ENCODE results near the gene NDUFV3.

NDUFV3 gene

GRCh38 chr21:42859891-42860230 is 33.2 kb upstream of the NDUFV3 start:
- H3K9me3 ChIP-seq (ENCODE audit: insufficient read depth, low read depth, low read length), result no peaks in the 10 kb centered on the region
- no peak overlapping the region for H3K27ac ChIP-seq (ENCODE audit: low read length)
- H3K27me3 ChIP-seq (ENCODE audit: insufficient read depth, low read length), result no peaks in the 10 kb centered on the region

GRCh38 chr21:42860345-42860744 is 32.8 kb upstream of the NDUFV3 start:
- Histone ChIP-seq H3K27ac (ENCODE audit: low read length) (no peak overlapping the region), H3K4me3 (ENCODE audit: low read length) (no peak overlapping the region), H3K4me1 (ENCODE audit: insufficient read depth, low read length) (no peaks in the 10 kb centered on the region), H3K27me3 (ENCODE audit: insufficient read depth, low read length) (no peaks in the 10 kb centered on the region), H3K9ac (ENCODE audit: low read depth, low read length) (no peak overlapping the region), H3K9me3 (ENCODE audit: insufficient read depth, low read depth, low read length) (no peaks in the 10 kb centered on the region), H3K36me3 (ENCODE audit: insufficient read depth, low read depth, low read length) (peaks cover 94% of the 10 kb centered on the region)

More at GRCh38 chr21:42859891-42860230, 33.2 kb upstream of the NDUFV3 start:
- H3K36me3 ChIP-seq (ENCODE audit: insufficient read depth, low read depth, low read length), result peaks cover 95% of the 10 kb centered on the region
- H3K9ac ChIP-seq (ENCODE audit: low read depth, low read length), result no peak overlapping the region; the same call in 1 of the 2 replicates
- no peak overlapping the region for H3K4me3 ChIP-seq (ENCODE audit: low read length)
- H3K4me1 ChIP-seq (ENCODE audit: insufficient read depth, low read length), result no peaks in the 10 kb centered on the region

DNA sequence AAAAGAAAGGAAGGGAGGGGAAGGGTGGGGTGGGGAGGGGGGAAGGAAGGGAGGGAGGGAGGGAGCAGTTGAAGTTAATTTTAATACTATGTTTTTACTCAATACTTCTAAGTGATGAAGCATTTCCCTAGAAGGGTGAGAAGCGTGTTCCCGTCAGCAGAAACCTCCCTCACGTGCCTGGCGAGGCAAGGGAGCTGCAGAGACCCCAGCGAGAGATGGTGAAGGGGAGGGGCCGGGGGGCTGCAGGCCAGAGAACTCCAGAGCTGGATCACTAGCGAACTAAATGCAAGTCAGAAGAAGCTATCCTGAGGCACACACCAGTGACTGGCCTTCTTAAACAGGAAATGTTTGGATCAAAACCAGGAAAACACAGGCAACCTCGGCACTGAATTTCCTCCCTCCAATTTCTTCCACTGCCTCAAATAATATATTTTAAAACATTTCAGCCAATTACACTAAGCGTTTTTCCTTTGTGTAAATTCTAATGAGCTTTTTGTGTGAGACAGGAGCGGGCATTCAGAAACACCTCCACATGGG is 31.7 kb upstream of the NDUFV3 start:
- no peak overlapping the region for H3K4me3 ChIP-seq (ENCODE audit: low read length)
- H3K27me3 ChIP-seq (ENCODE audit: insufficient read depth, low read length), result no peaks in the 10 kb centered on the region
- H3K4me1 ChIP-seq (ENCODE audit: insufficient read depth, low read length), result no peaks in the 10 kb centered on the region
- H3K9me3 ChIP-seq (ENCODE audit: insufficient read depth, low read depth, low read length), result no peaks in the 10 kb centered on the region
- H3K36me3 ChIP-seq (ENCODE audit: insufficient read depth, low read depth, low read length), result peaks cover 91% of the 10 kb centered on the region
- no peak overlapping the region for H3K9ac ChIP-seq (ENCODE audit: low read depth, low read length)
- H3K27ac ChIP-seq (ENCODE audit: low read length), result no peak overlapping the region

- Histone ChIP-seq H3K27ac (ENCODE audit: low read length) (no peak overlapping the region), H3K27me3 (ENCODE audit: insufficient read depth, low read length) (no peaks in the 10 kb centered on the region), H3K9me3 (ENCODE audit: insufficient read depth, low read depth, low read length) (no peaks in the 10 kb centered on the region), H3K4me3 (ENCODE audit: low read length) (no peak overlapping the region), H3K9ac (ENCODE audit: low read depth, low read length) (no peak overlapping the region), H3K4me1 (ENCODE audit: insufficient read depth, low read length) (no peaks in the 10 kb centered on the region), H3K36me3 (ENCODE audit: insufficient read depth, low read depth, low read length) (peaks cover 91% of the 10 kb centered on the region)
These were observed 31.2 kb upstream of the NDUFV3 start for GRCh38 chr21:42861848-42862400.

- Histone ChIP-seq H3K4me1 (ENCODE audit: insufficient read depth, low read length) (no peaks in the 10 kb centered on the region), H3K36me3 (ENCODE audit: insufficient read depth, low read depth, low read length) (peaks cover 89% of the 10 kb centered on the region), H3K4me3 (ENCODE audit: low read length) (no peak overlapping the region), H3K9ac (ENCODE audit: low read depth, low read length) (no peak overlapping the region), H3K27me3 (ENCODE audit: insufficient read depth, low read length) (no peaks in the 10 kb centered on the region), H3K9me3 (ENCODE audit: insufficient read depth, low read depth, low read length) (no peaks in the 10 kb centered on the region), H3K27ac (ENCODE audit: low read length) (no peak overlapping the region)
These were observed 30.2 kb upstream of the NDUFV3 start for GRCh38 chr21:42862774-42863503.

DNA sequence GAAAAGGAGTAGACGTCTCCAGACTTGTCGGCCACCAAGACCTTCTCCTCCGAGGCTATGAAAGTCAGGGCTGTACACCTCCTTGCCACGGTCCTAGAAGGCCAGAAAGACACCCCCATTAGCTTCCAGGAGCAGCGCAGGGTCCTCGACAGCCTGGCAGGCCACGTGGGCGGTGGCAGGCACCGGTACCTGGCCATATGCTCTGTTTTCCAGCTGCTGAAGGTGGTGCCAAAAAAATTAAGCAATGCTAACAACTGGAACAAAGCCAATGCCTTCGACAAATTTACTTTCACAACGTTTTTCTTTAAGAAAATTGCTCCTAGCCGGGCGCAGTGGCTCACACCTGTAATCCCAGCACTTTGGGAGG is 29.6 kb upstream of the NDUFV3 start:
- Histone ChIP-seq H3K27me3 (ENCODE audit: insufficient read depth, low read length) (no peaks in the 10 kb centered on the region), H3K4me3 (ENCODE audit: low read length) (no peak overlapping the region), H3K4me1 (ENCODE audit: insufficient read depth, low read length) (no peaks in the 10 kb centered on the region), H3K36me3 (ENCODE audit: insufficient read depth, low read depth, low read length) (peaks cover 89% of the 10 kb centered on the region), H3K27ac (ENCODE audit: low read length) (no peak overlapping the region), H3K9ac (ENCODE audit: low read depth, low read length) (no peak overlapping the region), H3K9me3 (ENCODE audit: insufficient read depth, low read depth, low read length) (no peaks in the 10 kb centered on the region)

GRCh38 chr21:42864286-42864685 is 28.8 kb upstream of the NDUFV3 start:
- Histone ChIP-seq H3K27me3 (ENCODE audit: insufficient read depth, low read length) (no peaks in the 10 kb centered on the region), H3K9ac (ENCODE audit: low read depth, low read length) (no peak overlapping the region; the same call in 1 of the 2 replicates), H3K4me1 (ENCODE audit: insufficient read depth, low read length) (no peaks in the 10 kb centered on the region), H3K27ac (ENCODE audit: low read length) (no peak overlapping the region), H3K9me3 (ENCODE audit: insufficient read depth, low read depth, low read length) (no peaks in the 10 kb centered on the region), H3K4me3 (ENCODE audit: low read length) (no peak overlapping the region), H3K36me3 (ENCODE audit: insufficient read depth, low read depth, low read length) (peaks cover 89% of the 10 kb centered on the region)

- no peak overlapping the region; the same call in 1 of the 2 replicates for H3K9ac ChIP-seq (ENCODE audit: low read depth, low read length)
- H3K27me3 ChIP-seq (ENCODE audit: insufficient read depth, low read length), result no peaks in the 10 kb centered on the region
- no peaks in the 10 kb centered on the region for H3K4me1 ChIP-seq (ENCODE audit: insufficient read depth, low read length)
- H3K4me3 ChIP-seq (ENCODE audit: low read length), result no peak overlapping the region
- peaks cover 89% of the 10 kb centered on the region for H3K36me3 ChIP-seq (ENCODE audit: insufficient read depth, low read depth, low read length)
- no peak overlapping the region for H3K27ac ChIP-seq (ENCODE audit: low read length)
- H3K9me3 ChIP-seq (ENCODE audit: insufficient read depth, low read depth, low read length), result no peaks in the 10 kb centered on the region
These were observed 28.0 kb upstream of the NDUFV3 start for GRCh38 chr21:42864815-42865775.

DNA sequence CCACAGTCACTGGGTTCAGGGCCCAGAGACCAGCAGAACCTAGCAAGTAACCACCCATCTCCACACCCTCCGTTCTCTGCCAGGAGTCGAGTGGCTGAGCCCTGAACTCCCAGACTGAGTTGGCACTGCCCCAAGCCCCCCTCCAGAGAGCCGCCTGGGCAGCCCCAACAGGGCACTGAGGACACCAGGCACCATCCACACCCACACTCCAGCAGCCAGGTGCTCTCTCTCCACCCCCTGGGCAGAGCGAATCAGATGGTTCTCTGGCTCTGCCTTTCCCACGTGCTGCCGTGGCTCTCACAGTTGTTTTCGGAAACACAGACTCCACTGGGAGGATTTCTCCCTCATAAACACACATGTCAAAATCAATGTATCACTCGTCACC is 27.3 kb upstream of the NDUFV3 start:
- H3K4me3 ChIP-seq (ENCODE audit: low read length), result no peak overlapping the region
- H3K36me3 ChIP-seq (ENCODE audit: insufficient read depth, low read depth, low read length), result peaks cover 89% of the 10 kb centered on the region
- no peak overlapping the region for H3K9ac ChIP-seq (ENCODE audit: low read depth, low read length)
- no peaks in the 10 kb centered on the region for H3K27me3 ChIP-seq (ENCODE audit: insufficient read depth, low read length)
- no peak overlapping the region for H3K27ac ChIP-seq (ENCODE audit: low read length)
- no peaks in the 10 kb centered on the region for H3K9me3 ChIP-seq (ENCODE audit: insufficient read depth, low read depth, low read length)
- H3K4me1 ChIP-seq (ENCODE audit: insufficient read depth, low read length), result no peaks in the 10 kb centered on the region

- H3K9ac ChIP-seq (ENCODE audit: low read depth, low read length), result no peak overlapping the region
- peaks cover 91% of the 10 kb centered on the region for H3K36me3 ChIP-seq (ENCODE audit: insufficient read depth, low read depth, low read length)
- H3K27me3 ChIP-seq (ENCODE audit: insufficient read depth, low read length), result no peaks in the 10 kb centered on the region
- no peaks in the 10 kb centered on the region for H3K9me3 ChIP-seq (ENCODE audit: insufficient read depth, low read depth, low read length)
- no peaks in the 10 kb centered on the region for H3K4me1 ChIP-seq (ENCODE audit: insufficient read depth, low read length)
- no peak overlapping the region for H3K4me3 ChIP-seq (ENCODE audit: low read length)
- no peak overlapping the region for H3K27ac ChIP-seq (ENCODE audit: low read length)
These were observed 24.9 kb upstream of the NDUFV3 start for GRCh38 chr21:42868196-42868595.

DNA sequence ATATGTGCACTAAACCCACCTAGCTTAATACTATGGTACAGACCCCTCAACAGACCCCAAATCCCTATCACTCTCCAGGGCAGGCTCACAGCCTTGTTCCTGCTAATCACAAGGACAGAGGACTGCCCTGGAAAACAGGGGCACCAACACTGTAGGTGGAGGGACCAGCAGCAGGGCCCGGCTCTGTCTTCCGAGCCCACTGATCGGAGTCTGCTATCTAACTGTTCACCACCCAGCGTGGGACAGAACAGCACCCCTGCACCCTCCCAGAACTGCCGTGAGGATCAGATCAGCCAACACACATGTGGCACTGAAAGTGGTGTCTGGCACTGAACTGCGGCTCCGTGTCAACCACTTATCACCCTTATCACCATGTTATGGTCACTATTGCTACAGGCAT is 20.0 kb upstream of the NDUFV3 start:
- peaks cover 88% of the 10 kb centered on the region for H3K36me3 ChIP-seq (ENCODE audit: insufficient read depth, low read depth, low read length)
- no peak overlapping the region for H3K27ac ChIP-seq (ENCODE audit: low read length)
- no peak overlapping the region for H3K9ac ChIP-seq (ENCODE audit: low read depth, low read length)
- H3K27me3 ChIP-seq (ENCODE audit: insufficient read depth, low read length), result no peaks in the 10 kb centered on the region
- H3K4me3 ChIP-seq (ENCODE audit: low read length), result no peak overlapping the region
- no peaks in the 10 kb centered on the region for H3K9me3 ChIP-seq (ENCODE audit: insufficient read depth, low read depth, low read length)
- 0 out of 2 replicates have a peak, but pooled peaks cover under 1% of the 10 kb centered on the region for H3K4me1 ChIP-seq (ENCODE audit: insufficient read depth, low read length)
